Nephron progenitor cell (in vitro differentiated cells): ENCODE measurements around the gene SLC25A10.

Source experiments
- DNase-seq: peaks from one replicate; pipeline ENCODE4 v3.0.0; 2021
- H3K27ac Mint-ChIP-seq: 2 replicates; pipeline ENCODE4 v1.8.0; 2021; ENCODE audit warnings: mild to moderate bottlenecking, moderate library complexity, mixed read lengths
- H3K27me3 Mint-ChIP-seq: 2 replicates; pipeline ENCODE4 v1.8.0; 2021; ENCODE audit warnings: mild to moderate bottlenecking, low read depth, mixed read lengths; ENCODE audit not compliant: poor library complexity
- H3K36me3 Mint-ChIP-seq: 2 replicates; pipeline ENCODE4 v1.8.0; 2021; ENCODE audit warnings: low read depth, mixed read lengths
- H3K4me1 Mint-ChIP-seq: 2 replicates; pipeline ENCODE4 v1.8.0; 2021; ENCODE audit warnings: mixed read lengths
- H3K4me3 Mint-ChIP-seq: 2 replicates; pipeline ENCODE4 v1.8.0; 2021; ENCODE audit warnings: mild to moderate bottlenecking, moderate library complexity, mixed read lengths
- H3K9me3 Mint-ChIP-seq: 2 replicates; pipeline ENCODE4 v1.8.0; 2021; ENCODE audit warnings: mild to moderate bottlenecking, moderate library complexity, mixed read lengths
- CTCF ChIP-seq: fragments of 200-600 bp; sonication (generic); IDR thresholded peaks from 2 replicates; pipeline ENCODE4 v1.5.0; 2021; ENCODE audit warnings: antibody characterized with exemption

Gene SLC25A10, protein sequence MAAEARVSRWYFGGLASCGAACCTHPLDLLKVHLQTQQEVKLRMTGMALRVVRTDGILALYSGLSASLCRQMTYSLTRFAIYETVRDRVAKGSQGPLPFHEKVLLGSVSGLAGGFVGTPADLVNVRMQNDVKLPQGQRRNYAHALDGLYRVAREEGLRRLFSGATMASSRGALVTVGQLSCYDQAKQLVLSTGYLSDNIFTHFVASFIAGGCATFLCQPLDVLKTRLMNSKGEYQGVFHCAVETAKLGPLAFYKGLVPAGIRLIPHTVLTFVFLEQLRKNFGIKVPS

DNA sequence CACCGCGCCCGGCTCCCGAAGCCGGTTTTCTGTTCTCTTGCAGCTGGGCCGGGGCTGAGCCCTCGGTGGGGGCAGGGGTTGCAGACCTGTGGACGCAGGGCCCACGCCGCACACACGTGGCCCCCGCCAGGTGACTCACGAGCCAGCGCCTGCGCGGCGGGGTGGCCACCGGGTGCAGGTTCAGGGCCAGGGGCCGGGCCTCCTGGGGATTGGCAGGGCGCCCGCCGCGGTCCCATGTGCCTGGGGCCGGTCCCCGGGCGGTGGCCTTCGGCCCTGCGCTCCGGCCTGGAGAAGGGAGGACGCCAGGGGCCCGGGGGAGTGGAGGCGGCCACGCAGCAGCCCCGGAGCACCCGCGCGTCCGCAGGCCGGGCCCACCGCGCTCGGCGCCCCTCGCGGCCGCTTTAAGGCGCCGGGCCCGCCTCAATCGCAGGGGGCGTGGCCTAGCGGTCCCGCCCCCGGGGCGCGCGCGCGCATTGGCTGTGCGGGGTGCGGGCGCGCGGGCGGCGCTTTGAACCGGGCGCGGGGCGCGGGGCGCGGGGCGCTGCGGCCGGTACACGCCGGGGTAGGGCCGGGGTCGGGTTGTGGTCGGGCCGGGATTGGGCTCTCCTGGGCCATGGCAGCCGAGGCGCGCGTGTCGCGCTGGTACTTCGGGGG is at the start of gene SLC25A10:
Gene SLC25A10, plus strand, starts transcription at position 471 of the 654 bp plus-strand sequence. Its CDS starts 143 bp downstream, at position 614.
- DNase-seq = peak; percentile 82
- Mint-ChIP-seq H3K27me3 (peaks cover 26% of the 10 kb centered on the region), H3K27ac (peak within 1 kb of the TSS; percentile 16), H3K9me3 (no peaks in the 10 kb centered on the region), H3K4me1 (peaks cover 34% of the 10 kb centered on the region), H3K36me3 (peaks cover 5% of the 10 kb centered on the region), H3K4me3 (peak within 1 kb of the TSS; percentile 88)
- no peak for TF ChIP-seq CTCF

DNA sequence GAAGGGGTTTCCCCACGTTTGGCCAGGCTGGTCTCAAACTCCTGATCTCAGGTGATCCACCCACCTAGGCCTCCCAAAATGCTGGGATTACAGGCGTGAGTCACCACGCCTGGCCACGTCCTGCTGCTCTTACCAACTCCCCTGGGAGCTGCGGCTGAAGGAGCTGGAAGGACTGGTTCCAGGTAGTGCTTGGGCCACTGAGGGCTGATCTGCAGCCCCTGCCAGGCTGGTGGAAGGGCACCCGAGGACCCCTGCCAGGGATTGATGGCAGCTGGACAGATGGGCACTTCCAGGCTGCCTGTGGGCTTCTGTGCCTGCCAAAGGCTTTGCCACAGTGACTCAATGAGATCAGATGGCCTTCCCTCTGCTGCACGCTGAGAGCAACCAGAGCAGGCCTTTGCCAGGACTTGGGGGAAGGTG is 48.0 kb upstream of the SLC25A10 start:
- DNase-seq = no peak
- Mint-ChIP-seq H3K27me3 (peaks cover 3% of the 10 kb centered on the region), H3K36me3 (peaks cover 21% of the 10 kb centered on the region), H3K9me3 (no peaks in the 10 kb centered on the region), H3K4me3 (peak overlapping the region; percentile 44), H3K27ac (no peak overlapping the region), H3K4me1 (peaks cover 36% of the 10 kb centered on the region)
- no peak for TF ChIP-seq CTCF

DNA sequence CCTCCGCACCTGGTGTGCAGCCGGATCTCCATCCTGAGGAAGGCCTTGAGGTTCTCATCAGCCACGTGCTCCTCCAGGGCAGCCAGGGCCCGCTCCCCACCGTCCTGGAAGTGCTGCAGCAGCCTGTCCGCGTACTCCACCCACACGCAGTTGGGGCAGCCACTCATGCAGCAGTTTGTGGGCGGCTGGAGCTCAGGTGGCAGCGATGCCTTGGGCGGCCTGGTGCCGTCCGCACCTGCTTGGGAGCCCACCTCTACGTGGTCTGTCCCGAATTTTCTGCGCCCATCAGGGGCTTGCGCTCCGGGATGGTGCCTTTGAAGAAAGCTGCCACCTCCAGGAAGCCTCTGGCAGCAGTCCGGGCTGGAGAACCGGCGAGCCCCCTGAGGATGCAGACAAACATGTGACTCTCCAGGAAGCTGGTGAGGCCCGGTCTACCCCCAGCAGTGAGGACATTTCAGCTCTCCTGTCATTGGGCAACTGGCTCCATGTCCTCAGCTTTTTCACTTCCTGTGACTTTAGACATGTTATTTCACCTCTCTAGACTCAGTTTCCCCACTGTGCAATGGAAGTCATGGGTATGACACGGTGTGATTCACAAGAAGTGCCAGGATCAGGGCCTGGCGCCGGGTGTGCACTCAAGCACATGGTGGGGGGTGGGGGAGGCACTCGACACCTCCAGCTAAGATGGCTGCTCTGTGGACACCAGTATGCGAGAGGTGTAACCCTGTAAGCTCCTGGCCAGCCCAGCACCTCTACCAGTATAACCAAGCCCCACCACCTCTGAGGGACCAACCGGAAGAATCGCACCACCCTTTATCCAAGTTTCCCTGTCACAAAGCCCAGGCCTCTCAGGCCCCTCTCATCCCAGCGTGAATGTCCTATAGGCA is 46.6 kb upstream of the SLC25A10 start:
- no peak for DNase-seq
- no peak for TF ChIP-seq CTCF
- peak overlapping the region; percentile 95 for H3K4me3 Mint-ChIP-seq
- H3K9me3 Mint-ChIP-seq = no peaks in the 10 kb centered on the region
- no peaks in the 10 kb centered on the region for H3K27me3 Mint-ChIP-seq
- peaks cover 33% of the 10 kb centered on the region for H3K36me3 Mint-ChIP-seq
- H3K4me1 Mint-ChIP-seq = peaks cover 36% of the 10 kb centered on the region
- peak overlapping the region; percentile 78 for H3K27ac Mint-ChIP-seq

DNA sequence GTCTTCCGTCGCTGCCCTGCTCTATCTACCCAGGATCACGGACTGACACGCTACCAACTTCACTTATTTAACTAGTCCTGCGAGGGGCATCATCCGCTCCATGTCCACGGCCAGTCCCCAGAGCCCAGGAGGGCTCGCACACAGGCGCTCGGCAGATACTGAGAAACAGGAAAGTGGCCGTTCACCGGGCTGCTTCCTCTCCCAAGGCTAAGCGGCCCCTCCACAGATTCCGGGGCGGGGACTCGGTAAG is 46.1 kb upstream of the SLC25A10 start:
- no peak for TF ChIP-seq CTCF
- DNase-seq = no peak
- H3K36me3 Mint-ChIP-seq = peaks cover 34% of the 10 kb centered on the region
- H3K4me3 Mint-ChIP-seq = peak overlapping the region; percentile 95
- peak overlapping the region; percentile 78 for H3K27ac Mint-ChIP-seq
- H3K27me3 Mint-ChIP-seq = no peaks in the 10 kb centered on the region
- peaks cover 36% of the 10 kb centered on the region for H3K4me1 Mint-ChIP-seq
- H3K9me3 Mint-ChIP-seq = no peaks in the 10 kb centered on the region

- peaks cover 40% of the 10 kb centered on the region for H3K36me3 Mint-ChIP-seq
- H3K4me3 Mint-ChIP-seq = peak within 1 kb of the TSS; percentile 95
- peak; percentile 96 for DNase-seq
- H3K9me3 Mint-ChIP-seq = no peaks in the 10 kb centered on the region
- peak within 1 kb of the TSS; percentile 78 for H3K27ac Mint-ChIP-seq
- no peak for TF ChIP-seq CTCF
- H3K27me3 Mint-ChIP-seq = no peaks in the 10 kb centered on the region
- peaks cover 36% of the 10 kb centered on the region for H3K4me1 Mint-ChIP-seq
Measured at GRCh38 chr17:81666342-81667191, 45.5 kb upstream of the SLC25A10 start, which contains the start of the genes CCDC137 and OXLD1. TSS of gene CCDC137 (plus strand) at chr17:81666737. CDS start at chr17:81666767, 30 bp downstream. TSS of gene OXLD1 (minus strand) at chr17:81666605. CDS start at chr17:81666577, 28 bp downstream.
